ENCODE measurements around the gene OSBPL2.

Gene OSBPL2

GRCh38 chr20:62230696-62231095 is 7.6 kb upstream of the OSBPL2 start:
- in situ Hi-C loops (cut with HindIII; ENCODE audit: low sequenced_read_pairs), result no loop called here

DNA sequence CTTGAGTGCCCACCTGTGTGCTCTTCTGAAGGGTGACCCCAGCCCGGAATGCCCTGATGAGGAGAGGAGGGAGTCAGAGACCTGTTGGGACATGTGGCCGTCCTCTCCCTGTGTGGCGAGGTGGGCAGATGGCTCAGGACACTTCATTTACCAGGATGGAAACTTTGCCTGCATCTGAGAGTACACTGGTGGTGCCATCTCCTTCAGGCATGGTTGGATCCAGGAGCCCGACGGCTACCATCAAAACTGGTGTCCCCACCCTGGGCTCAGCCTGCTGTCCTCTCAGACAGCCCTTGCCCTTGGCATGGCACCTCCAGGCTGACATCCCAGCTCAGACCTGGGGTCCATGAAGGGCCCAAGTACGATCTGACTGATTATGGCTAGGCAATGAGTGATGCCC is 7.0 kb upstream of the OSBPL2 start:
- no peak for DNase-seq (ENCODE audit: low read depth, low spot score)
- TF ChIP-seq CTCF (IDR thresholded peaks at IDR 0.05; ENCODE audit: low read depth, low read length), result no peak
- in situ Hi-C loops (cut with HindIII; ENCODE audit: low sequenced_read_pairs), result no loop called here
- H3K4me3 ChIP-seq (ENCODE audit: low read depth, low read length), result no peak overlapping the region

More at GRCh38 chr20:62230696-62231095, 7.6 kb upstream of the OSBPL2 start:
- no peak overlapping the region for H3K4me3 ChIP-seq (ENCODE audit: low read depth, low read length)
- no peak for DNase-seq (ENCODE audit: low read depth, low spot score)
- no peak for TF ChIP-seq CTCF (IDR thresholded peaks at IDR 0.05; ENCODE audit: low read depth, low read length)

- DNase-seq (ENCODE audit: low read depth, low spot score), result no peak
- in situ Hi-C loops (cut with HindIII; ENCODE audit: low sequenced_read_pairs), result no loop called here
- TF ChIP-seq CTCF (IDR thresholded peaks at IDR 0.05; ENCODE audit: low read depth, low read length), result no peak
- no peak overlapping the region for H3K4me3 ChIP-seq (ENCODE audit: low read depth, low read length)
Observed at GRCh38 chr20:62232194-62232593, 6.1 kb upstream of the OSBPL2 start.

DNA sequence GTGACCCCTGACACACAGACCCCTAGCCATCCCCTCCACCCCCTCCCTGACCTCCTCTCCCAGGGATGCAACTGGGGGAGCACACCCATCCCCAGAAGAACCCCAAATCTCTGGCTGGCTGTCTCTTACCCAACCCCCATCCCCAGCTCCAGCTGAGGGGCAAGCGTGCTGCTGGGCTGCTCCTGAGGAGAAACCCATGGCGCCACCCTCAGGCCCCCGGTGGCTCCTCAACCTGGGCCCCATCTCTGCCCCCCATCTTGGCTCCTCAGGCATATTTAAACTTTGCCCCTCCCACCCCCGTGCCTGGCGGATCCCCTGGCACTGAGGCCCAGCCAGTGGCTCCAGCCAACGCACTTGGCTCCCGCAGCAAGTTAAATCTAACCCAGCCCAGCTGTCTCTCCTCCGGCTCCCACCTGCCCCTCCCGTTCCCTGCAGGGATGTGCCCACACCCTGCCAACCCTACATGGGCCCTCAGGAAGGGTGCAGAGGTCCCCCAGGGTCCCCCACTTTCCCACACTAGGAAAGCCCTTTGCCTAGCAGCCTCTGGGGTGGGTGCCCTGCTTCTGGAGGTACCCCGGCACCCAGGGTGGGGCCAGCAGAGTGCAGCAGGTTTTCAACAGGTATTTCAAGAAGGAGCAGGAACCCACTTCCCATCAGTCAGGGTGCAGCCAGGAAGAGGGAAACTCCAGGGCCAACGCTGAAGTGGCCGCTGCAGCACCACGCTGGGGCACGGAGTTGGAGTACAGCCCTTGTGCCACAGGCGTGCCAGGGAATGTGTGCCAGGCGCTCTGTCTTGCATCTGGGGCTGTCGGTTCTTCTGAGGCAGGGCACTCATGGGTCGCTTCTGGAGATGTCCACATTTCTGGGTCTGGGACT is 5.3 kb upstream of the OSBPL2 start:
- H3K4me3 ChIP-seq (ENCODE audit: low read depth, low read length), result no peak overlapping the region
- DNase-seq (ENCODE audit: low read depth, low spot score), result no peak
- no peak for TF ChIP-seq CTCF (IDR thresholded peaks at IDR 0.05; ENCODE audit: low read depth, low read length)
- in situ Hi-C loops (cut with HindIII; ENCODE audit: low sequenced_read_pairs), result no loop called here

GRCh38 chr20:62233684-62234083 is 4.6 kb upstream of the OSBPL2 start:
- no peak overlapping the region for H3K4me3 ChIP-seq (ENCODE audit: low read depth, low read length)
- no peak for DNase-seq (ENCODE audit: low read depth, low spot score)
- in situ Hi-C loops (cut with HindIII; ENCODE audit: low sequenced_read_pairs), result no loop called here
- no peak for TF ChIP-seq CTCF (IDR thresholded peaks at IDR 0.05; ENCODE audit: low read depth, low read length)

DNA sequence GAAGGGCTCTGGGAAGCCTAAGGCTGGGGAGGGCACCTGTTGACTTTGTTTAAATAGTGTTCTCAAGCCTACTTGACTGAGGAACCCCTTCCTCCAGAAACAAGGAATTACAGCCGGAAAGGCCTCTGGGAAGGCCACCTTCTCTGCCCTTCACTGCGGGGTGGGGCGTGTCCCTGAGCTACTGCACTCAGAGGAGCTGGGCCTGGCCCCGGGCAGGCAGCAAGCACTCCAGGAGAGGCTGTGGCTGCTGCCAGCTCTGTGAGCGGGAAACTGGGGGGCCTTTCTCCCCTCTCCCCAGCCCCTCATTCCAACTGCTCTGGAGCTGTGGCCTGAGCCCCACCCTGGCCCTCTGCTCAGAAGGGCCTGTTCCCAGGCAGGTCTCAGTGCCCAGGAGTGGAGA is 4.0 kb upstream of the OSBPL2 start:
- H3K4me3 ChIP-seq (ENCODE audit: low read depth, low read length), result no peak overlapping the region
- in situ Hi-C loops (cut with HindIII; ENCODE audit: low sequenced_read_pairs), result no loop called here
- TF ChIP-seq CTCF (IDR thresholded peaks at IDR 0.05; ENCODE audit: low read depth, low read length), result no peak

More for the DNA sequence above, 4.0 kb upstream of the OSBPL2 start:
- DNase-seq (ENCODE audit: low read depth, low spot score), result no peak

All from astrocyte of the spinal cord (primary cell).